K562 (cell line): ENCODE results near the gene PUS10. TPM values are rescaled to one million over a fixed set of nuclear protein-coding genes. Genes with fewer than 3 reads are reported as not detected.

Experiments used
- ATF7 ChIP-seq: fragments of 450-650 bp; IDR thresholded peaks from 2 replicates; pipeline ENCODE4 v1.7.1; 2014; ENCODE audit warnings: mild to moderate bottlenecking, moderate library complexity
- E2F6 ChIP-seq, 2 experiments: IDR thresholded peaks; 2 replicates each; pipeline ENCODE4 v1.6.1; 2011; ENCODE audit warnings: borderline replicate concordance in 1 of 2, control low read depth in 1 of 2, low read depth in 1 of 2, low read length in 1 of 2, mild to moderate bottlenecking in 1 of 2, mixed read lengths in 1 of 2, moderate library complexity in 1 of 2; ENCODE audit not compliant: insufficient read depth in 1 of 2, insufficient read length in 1 of 2, poor library complexity in 1 of 2, severe bottlenecking in 1 of 2; ENCODE audit errors: extremely low read depth in 1 of 2
- EGR1 ChIP-seq: fragments of 450-650 bp; conservative IDR thresholded peaks from 2 replicates; pipeline ENCODE4 v1.6.1; 2017; ENCODE audit warnings: mild to moderate bottlenecking
- ETS1 ChIP-seq: conservative IDR thresholded peaks from 2 replicates; pipeline ENCODE4 v1.6.1; 2011; ENCODE audit warnings: low read depth, mild to moderate bottlenecking, low read length; ENCODE audit not compliant: control insufficient read depth
- KAT2B ChIP-seq: IDR thresholded peaks from one replicate; pipeline ENCODE4 v1.6.1; 2012; ENCODE audit warnings: low read depth, mild to moderate bottlenecking, control low read depth, inconsistent platforms, low read length, moderate library complexity
- PHB ChIP-seq: fragments of 250-450 bp; sonication (Bioruptor Pico); IDR thresholded peaks from 2 replicates; pipeline ENCODE4 v1.5.0; 2021
- POLR2H ChIP-seq: IDR thresholded peaks from 2 replicates; pipeline ENCODE4 v1.6.1; 2016; ENCODE audit warnings: missing genetic modification characterization, low read depth, mild to moderate bottlenecking, control low read depth, missing compliant biosample characterization, moderate library complexity
- PRDM10 ChIP-seq: fragments of 450-650 bp; IDR thresholded peaks from 2 replicates; pipeline ENCODE4 v1.6.1; 2018; ENCODE audit not compliant: partially characterized antibody
- SMARCE1 ChIP-seq: fragments of 450-650 bp; IDR thresholded peaks from 2 replicates; pipeline ENCODE4 v1.7.1; 2016; ENCODE audit warnings: mild to moderate bottlenecking
- SMC3 ChIP-seq: conservative IDR thresholded peaks from 2 replicates; pipeline ENCODE4 v1.6.1; 2011; ENCODE audit warnings: low read depth, low read length, improper control_type of control experiment; ENCODE audit not compliant: insufficient read depth
- TRIM28 ChIP-seq: fragments of 450-650 bp; IDR thresholded peaks from 2 replicates; pipeline ENCODE4 v1.6.1; 2017
- ZNF239 ChIP-seq: fragments of 250-450 bp; sonication (Bioruptor Pico); IDR thresholded peaks from 2 replicates; pipeline ENCODE4 v1.4.0; 2020; ENCODE audit warnings: mild to moderate bottlenecking
- ZNF282 ChIP-seq: sonication (generic); formaldehyde crosslinking; IDR thresholded peaks from 2 replicates; pipeline ENCODE4 v1.8.1; 2023; ENCODE audit warnings: missing genetic modification reagents
- ZNF584 ChIP-seq: fragments of 200-800 bp; sonication (Bioruptor generic); IDR thresholded peaks from 2 replicates; pipeline ENCODE4 v1.6.1; 2016; ENCODE audit warnings: low read depth, mild to moderate bottlenecking, missing genetic modification characterization, missing compliant biosample characterization
- ZNF766 ChIP-seq: fragments of 200-800 bp; sonication (Bioruptor generic); conservative IDR thresholded peaks from 2 replicates; pipeline ENCODE4 v1.6.1; 2016; ENCODE audit warnings: missing genetic modification characterization, missing compliant biosample characterization
- polyA plus RNA-seq, 8 experiments: library from polyadenylated mRNA; depleted of rRNA in 4 of 8; stranded (reverse) in 5 of 8; unstranded in 3 of 8; fragments of >200 nt; fragmentation: Nextera tagmentation in 2 of 8; fragmentation: Illumina TruSeq in 1 of 8; extraction: Ambion mirVana in 2 of 8; extraction: Trizol in 1 of 8; gene quantifications; 2 replicates each; pipeline versions ENCODE4 v1.2.1 to v1.2.3, GENCODE V29; 2011 to 2014; ENCODE audit warnings: inconsistent platforms in 1 of 8, missing spikeins in 1 of 8
- total RNA-seq, 7 experiments: library from RNA; depleted of rRNA in 6 of 7; stranded (reverse); fragments of >200 nt in 6 of 7; fragmentation: Illumina TruSeq in 2 of 7; extraction: Trizol in 2 of 7; gene quantifications; 2 replicates each; pipeline versions ENCODE4 v1.2.1 to v1.2.3, GENCODE V29; 2011 to 2021; ENCODE audit warnings: low replicate concordance in 1 of 7
- TF ChIP-seq, protein P1 (sequence below): fragments of 250-450 bp; sonication (Bioruptor Pico); IDR thresholded peaks from 2 replicates; pipeline ENCODE4 v1.4.0; 2020
- TF ChIP-seq, protein P2 (sequence below), 2 experiments: IDR thresholded peaks; 2 replicates each; pipeline ENCODE4 v1.6.1; 2012; ENCODE audit warnings: improper control_type of control experiment in 2 of 2, low read depth in 2 of 2, low read length in 2 of 2, borderline replicate concordance in 1 of 2

Gene PUS10
- total and polyA plus RNA-seq, 9 of the 15 experiments (the other 6 are each of a cell fraction or from before 2014, with no cell fraction given), result 5.0 to 10.7 (median 7.6) TPM

- TF ChIP-seq, protein P1, sequence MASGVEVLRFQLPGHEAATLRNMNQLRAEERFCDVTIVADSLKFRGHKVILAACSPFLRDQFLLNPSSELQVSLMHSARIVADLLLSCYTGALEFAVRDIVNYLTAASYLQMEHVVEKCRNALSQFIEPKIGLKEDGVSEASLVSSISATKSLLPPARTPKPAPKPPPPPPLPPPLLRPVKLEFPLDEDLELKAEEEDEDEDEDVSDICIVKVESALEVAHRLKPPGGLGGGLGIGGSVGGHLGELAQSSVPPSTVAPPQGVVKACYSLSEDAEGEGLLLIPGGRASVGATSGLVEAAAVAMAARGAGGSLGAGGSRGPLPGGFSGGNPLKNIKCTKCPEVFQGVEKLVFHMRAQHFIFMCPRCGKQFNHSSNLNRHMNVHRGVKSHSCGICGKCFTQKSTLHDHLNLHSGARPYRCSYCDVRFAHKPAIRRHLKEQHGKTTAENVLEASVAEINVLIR (CRISPR knock-in tag), result no peak
- TF ChIP-seq POLR2H (tag) (no peak), PRDM10 (peak; percentile 76), ZNF239 (CRISPR knock-in tag) (no peak), TRIM28 (no peak), ZNF584 (CRISPR knock-in tag) (no peak), EGR1 (peak; percentile 98), SMARCE1 (no peak), ETS1 (peak; percentile 63; the same call in 1 of the 2 replicates), E2F6 (IDR thresholded peaks at IDR 0.05; ENCODE audit: borderline replicate concordance in 1 of 2, extremely low read depth in 1 of 2, insufficient read depth in 1 of 2, insufficient read length in 1 of 2, low read depth in 1 of 2, low read length in 1 of 2, poor library complexity in 1 of 2, severe bottlenecking in 1 of 2) (peak; percentile 6 to 27), SMC3 (no peak), PHB (CRISPR knock-in tag) (no peak), ZNF282 (no peak), ATF7 (peak; percentile 25; the same call in 1 of the 2 replicates), ZNF766 (CRISPR knock-in tag) (no peak; the same call in 1 of the 2 replicates), KAT2B (no peak)
- TF ChIP-seq, protein P2, sequence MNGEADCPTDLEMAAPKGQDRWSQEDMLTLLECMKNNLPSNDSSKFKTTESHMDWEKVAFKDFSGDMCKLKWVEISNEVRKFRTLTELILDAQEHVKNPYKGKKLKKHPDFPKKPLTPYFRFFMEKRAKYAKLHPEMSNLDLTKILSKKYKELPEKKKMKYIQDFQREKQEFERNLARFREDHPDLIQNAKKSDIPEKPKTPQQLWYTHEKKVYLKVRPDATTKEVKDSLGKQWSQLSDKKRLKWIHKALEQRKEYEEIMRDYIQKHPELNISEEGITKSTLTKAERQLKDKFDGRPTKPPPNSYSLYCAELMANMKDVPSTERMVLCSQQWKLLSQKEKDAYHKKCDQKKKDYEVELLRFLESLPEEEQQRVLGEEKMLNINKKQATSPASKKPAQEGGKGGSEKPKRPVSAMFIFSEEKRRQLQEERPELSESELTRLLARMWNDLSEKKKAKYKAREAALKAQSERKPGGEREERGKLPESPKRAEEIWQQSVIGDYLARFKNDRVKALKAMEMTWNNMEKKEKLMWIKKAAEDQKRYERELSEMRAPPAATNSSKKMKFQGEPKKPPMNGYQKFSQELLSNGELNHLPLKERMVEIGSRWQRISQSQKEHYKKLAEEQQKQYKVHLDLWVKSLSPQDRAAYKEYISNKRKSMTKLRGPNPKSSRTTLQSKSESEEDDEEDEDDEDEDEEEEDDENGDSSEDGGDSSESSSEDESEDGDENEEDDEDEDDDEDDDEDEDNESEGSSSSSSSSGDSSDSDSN (IDR thresholded peaks at IDR 0.05; ENCODE audit: borderline replicate concordance in 1 of 2, low read depth in 2 of 2, low read length in 2 of 2), result 0 out of 4 replicates have a peak, but pooled peaks of 1 of the 2 experiments have one; percentile 38
Measured at GRCh38 chr2:61017556-61018317, at the start of gene PUS10, which contains the start of gene PEX13 (continued).
